HFFc6 (cell line): ENCODE data around the gene TIMP2. TPM values are rescaled to one million over a fixed set of nuclear protein-coding genes. Genes with fewer than 3 reads are reported as not detected.
A peak's percentile ranks its signal among the peaks of the same experiment; 100 is the strongest.
"Not testable (repeated sequence)": the region's sequence is repeated elsewhere in the genome, so short reads cannot be mapped to it uniquely, and the experiment has no call there.

ENCODE experiments used
- DNase-seq: peaks from one replicate; pipeline ENCODE4 v3.0.0-alpha.2; 2018
- H3K27ac Mint-ChIP-seq: 2 replicates; pipeline ENCODE4 v1.8.0; 2020; ENCODE audit warnings: mild to moderate bottlenecking, mixed read lengths
- H3K27me3 Mint-ChIP-seq: 2 replicates; pipeline ENCODE4 v1.8.0; 2021; ENCODE audit warnings: mild to moderate bottlenecking, moderate library complexity, mixed read lengths; ENCODE audit not compliant: insufficient read depth
- H3K36me3 Mint-ChIP-seq: 2 replicates; pipeline ENCODE4 v1.8.0; 2021; ENCODE audit warnings: low read depth, mixed read lengths
- H3K4me1 Mint-ChIP-seq: 2 replicates; pipeline ENCODE4 v1.8.0; 2020; ENCODE audit warnings: low read depth, mixed read lengths
- H3K4me3 Mint-ChIP-seq: 2 replicates; pipeline ENCODE4 v1.8.0; 2020; ENCODE audit warnings: mild to moderate bottlenecking, moderate library complexity, mixed read lengths
- H3K9me3 Mint-ChIP-seq: 2 replicates; pipeline ENCODE4 v1.8.0; 2020; ENCODE audit warnings: mild to moderate bottlenecking, mixed read lengths
- total RNA-seq, 6 experiments: library from RNA; stranded (reverse); fragmentation: NEBNext Ultra II Directional; extraction: Animal tissue kit (Norgen Biotek cat#: 25700); gene quantifications; 2 replicates in 1 of 6; 3 replicates in 5 of 6; pipeline ENCODE4 v1.2.3, GENCODE V29; 2021
- TF ChIP-seq, protein P1 (sequence below): fragments of 200-600 bp; sonication (generic); IDR thresholded peaks from 2 replicates; pipeline ENCODE4 v1.5.0; 2021; ENCODE audit warnings: antibody characterized with exemption, mild to moderate bottlenecking

Gene TIMP2
- total RNA-seq, 6 experiments from 2014 or later, result 547 to 705 (median 601) TPM

- Mint-ChIP-seq H3K4me3 (no peak overlapping the region), H3K27me3 (no peaks in the 10 kb centered on the region; the same call in none of the 2 replicates), H3K9me3 (no peaks in the 10 kb centered on the region; the same call in 1 of the 2 replicates), H3K4me1 (peaks cover 20% of the 10 kb centered on the region), H3K27ac (no peak overlapping the region), H3K36me3 (no peaks in the 10 kb centered on the region)
- no peak for DNase-seq
- TF ChIP-seq, protein P1, sequence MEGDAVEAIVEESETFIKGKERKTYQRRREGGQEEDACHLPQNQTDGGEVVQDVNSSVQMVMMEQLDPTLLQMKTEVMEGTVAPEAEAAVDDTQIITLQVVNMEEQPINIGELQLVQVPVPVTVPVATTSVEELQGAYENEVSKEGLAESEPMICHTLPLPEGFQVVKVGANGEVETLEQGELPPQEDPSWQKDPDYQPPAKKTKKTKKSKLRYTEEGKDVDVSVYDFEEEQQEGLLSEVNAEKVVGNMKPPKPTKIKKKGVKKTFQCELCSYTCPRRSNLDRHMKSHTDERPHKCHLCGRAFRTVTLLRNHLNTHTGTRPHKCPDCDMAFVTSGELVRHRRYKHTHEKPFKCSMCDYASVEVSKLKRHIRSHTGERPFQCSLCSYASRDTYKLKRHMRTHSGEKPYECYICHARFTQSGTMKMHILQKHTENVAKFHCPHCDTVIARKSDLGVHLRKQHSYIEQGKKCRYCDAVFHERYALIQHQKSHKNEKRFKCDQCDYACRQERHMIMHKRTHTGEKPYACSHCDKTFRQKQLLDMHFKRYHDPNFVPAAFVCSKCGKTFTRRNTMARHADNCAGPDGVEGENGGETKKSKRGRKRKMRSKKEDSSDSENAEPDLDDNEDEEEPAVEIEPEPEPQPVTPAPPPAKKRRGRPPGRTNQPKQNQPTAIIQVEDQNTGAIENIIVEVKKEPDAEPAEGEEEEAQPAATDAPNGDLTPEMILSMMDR, result no peak
Observed at GRCh38 chr17:78965491-78965924, 40.3 kb upstream of the TIMP2 start.

- TF ChIP-seq, protein P1, result no peak
- H3K9me3 Mint-ChIP-seq, result no peaks in the 10 kb centered on the region; the same call in 1 of the 2 replicates
- no peaks in the 10 kb centered on the region for H3K36me3 Mint-ChIP-seq
- H3K4me3 Mint-ChIP-seq, result no peak overlapping the region
- H3K27me3 Mint-ChIP-seq, result no peaks in the 10 kb centered on the region; the same call in none of the 2 replicates
- H3K27ac Mint-ChIP-seq, result no peak overlapping the region
- DNase-seq, result no peak
- peaks cover 28% of the 10 kb centered on the region for H3K4me1 Mint-ChIP-seq
Observed at GRCh38 chr17:78963378-78963777, 38.2 kb upstream of the TIMP2 start.

DNA sequence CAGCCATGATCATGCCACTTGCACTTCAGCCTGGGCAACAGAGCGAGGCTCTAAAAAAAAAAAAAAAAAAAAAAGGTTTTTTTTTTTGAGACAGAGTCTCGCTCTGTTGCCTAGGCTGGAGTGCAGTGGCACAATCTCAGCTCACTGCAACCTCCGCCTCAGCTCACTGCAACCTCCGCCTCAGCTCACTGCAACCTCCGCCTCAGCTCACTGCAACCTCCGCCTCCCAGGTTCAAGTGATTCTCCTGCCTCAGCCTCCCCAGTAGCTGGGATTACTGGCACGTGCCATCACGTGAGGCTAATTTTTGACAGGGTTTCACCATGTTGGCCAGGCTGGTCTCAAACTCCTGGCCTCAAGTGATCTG lies 37.8 kb upstream of the TIMP2 start:
- not testable (repeated sequence) for H3K4me3 Mint-ChIP-seq, H3K9me3 Mint-ChIP-seq, H3K36me3 Mint-ChIP-seq, H3K27me3 Mint-ChIP-seq, H3K27ac Mint-ChIP-seq, DNase-seq
- peaks cover 30% of the 10 kb centered on the region for H3K4me1 Mint-ChIP-seq

DNA sequence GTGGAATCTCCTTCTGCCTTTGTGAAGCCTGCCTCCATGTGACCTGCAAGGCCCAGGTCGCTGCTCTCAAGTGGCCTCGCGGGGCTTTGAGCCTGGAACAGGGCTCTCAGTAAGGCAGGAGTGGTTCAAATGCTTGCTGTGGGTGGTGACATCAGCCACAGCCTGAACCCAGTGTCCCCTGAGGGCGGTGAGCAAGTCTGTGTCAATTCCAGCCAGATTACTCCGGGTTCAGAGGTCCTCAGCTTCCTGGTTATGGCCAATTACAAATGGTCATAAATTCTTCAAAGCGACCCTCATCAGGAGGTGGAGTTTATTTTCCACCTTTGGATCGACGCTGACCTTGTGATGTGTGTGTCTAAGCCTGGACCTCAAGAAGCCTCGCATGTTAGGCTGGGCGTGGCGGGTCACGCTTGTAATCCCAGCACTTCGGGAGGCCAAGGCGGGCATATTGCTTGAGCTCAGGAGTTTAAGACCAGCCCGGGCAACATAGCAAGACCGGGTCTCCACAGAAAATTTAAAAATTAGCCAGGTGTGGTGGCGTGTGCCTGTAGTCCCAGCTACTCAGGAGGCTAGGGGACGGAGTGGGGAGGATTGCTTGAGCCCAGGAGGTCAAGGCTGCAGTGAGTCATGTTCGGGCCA lies 37.3 kb upstream of the TIMP2 start:
- Mint-ChIP-seq H3K27ac (peak overlapping the region; percentile 42; the same call in 1 of the 2 replicates), H3K4me1 (peaks cover 30% of the 10 kb centered on the region), H3K4me3 (no peak overlapping the region), H3K27me3 (no peaks in the 10 kb centered on the region; the same call in none of the 2 replicates), H3K9me3 (no peaks in the 10 kb centered on the region; the same call in 1 of the 2 replicates), H3K36me3 (no peaks in the 10 kb centered on the region)
- peak; percentile 56 for DNase-seq
- TF ChIP-seq, protein P1, result no peak

DNA sequence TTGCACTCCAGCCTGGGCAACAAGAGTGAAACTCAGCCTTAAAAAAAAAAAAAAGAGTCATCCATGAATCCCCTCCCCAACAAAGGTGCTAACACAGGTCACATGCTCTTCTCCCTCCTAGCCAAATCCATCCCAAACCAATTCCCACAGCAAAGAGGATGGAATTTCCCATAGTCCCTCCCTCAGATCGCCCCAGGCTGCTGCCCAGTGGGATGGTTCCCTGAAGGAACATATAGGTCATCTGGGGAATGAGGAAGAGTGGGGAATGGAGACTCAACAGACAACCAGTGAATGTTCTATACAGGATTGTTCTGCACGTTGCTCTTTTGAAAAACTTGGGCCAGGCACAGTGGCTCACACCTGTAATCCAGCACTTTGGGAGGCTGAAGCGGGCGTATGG lies 36.4 kb upstream of the TIMP2 start:
- no peak for DNase-seq
- TF ChIP-seq, protein P1, result no peak
- Mint-ChIP-seq H3K9me3 (no peaks in the 10 kb centered on the region; the same call in 1 of the 2 replicates), H3K27me3 (no peaks in the 10 kb centered on the region; the same call in none of the 2 replicates), H3K4me3 (no peak overlapping the region), H3K4me1 (peaks cover 39% of the 10 kb centered on the region), H3K27ac (no peak overlapping the region; the same call in 1 of the 2 replicates), H3K36me3 (no peaks in the 10 kb centered on the region)

DNA sequence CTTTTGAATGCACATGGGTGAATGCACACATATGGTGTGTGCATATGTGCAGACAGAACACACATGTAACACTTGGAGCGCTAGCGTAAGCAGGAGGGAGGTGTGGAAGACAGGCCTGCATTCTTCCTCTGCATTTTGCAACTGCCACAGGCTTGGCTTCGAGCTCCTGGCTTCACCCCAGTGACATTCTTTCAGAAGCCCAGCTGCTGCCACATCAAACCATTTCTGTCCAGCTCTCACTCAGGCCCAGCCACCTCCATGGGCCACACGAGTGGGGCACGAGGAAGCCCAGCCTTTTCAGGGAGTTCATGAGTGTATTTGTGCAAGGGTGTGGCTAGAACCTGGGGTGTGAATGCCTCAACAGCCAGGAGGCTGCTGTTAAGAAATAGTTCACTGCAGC lies 35.7 kb upstream of the TIMP2 start:
- TF ChIP-seq, protein P1, result no peak
- H3K27ac Mint-ChIP-seq, result no peak overlapping the region
- no peak for DNase-seq
- no peaks in the 10 kb centered on the region; the same call in none of the 2 replicates for H3K27me3 Mint-ChIP-seq
- no peak overlapping the region for H3K4me3 Mint-ChIP-seq
- no peaks in the 10 kb centered on the region; the same call in 1 of the 2 replicates for H3K9me3 Mint-ChIP-seq
- H3K36me3 Mint-ChIP-seq, result no peaks in the 10 kb centered on the region
- H3K4me1 Mint-ChIP-seq, result peaks cover 42% of the 10 kb centered on the region
